ENCODE results near the gene RASAL3. TPM values are rescaled to one million over a fixed set of nuclear protein-coding genes. Genes with fewer than 3 reads are reported as not detected.

The RASAL3 gene
- total RNA-seq, 1 experiment from 2014 or later = not detected

DNA sequence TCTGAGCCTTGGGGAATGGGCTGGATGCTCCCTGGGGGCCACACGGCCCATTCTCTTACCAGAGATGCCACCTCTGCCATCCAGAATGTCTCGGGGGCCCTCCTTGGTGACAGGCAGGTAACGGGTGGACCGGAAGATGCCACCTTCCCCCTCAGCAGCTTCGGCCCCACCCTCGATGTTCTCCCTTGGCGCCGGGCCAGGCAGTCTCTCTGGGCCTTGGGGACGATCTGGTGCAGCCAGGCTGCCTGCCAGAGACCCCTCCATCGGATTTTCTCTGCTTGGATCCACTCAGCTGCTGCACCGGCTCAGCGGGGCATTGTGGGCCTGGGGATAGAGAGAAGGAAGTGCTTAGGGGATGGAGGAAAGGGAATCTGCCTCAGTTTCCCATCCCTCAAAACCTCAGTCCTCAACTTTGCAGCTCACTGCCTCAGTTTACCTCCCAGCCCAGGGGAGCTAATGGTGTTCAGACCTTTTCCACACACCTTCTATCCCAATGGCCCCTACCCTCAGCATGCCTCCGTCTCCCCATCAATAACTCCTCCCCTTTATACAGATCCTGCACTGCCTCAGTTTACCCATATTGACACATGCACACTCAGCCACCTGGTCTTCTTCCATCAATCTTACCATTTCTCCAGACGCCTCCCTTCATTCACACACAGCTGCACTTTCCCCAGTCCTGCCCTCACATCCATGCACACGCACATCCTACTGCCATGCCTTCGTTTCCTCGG is 16.1 kb downstream of the RASAL3 start:
- no peaks in the 10 kb centered on the region for H4K20me1 ChIP-seq (ENCODE audit: low read length)
- DNase-seq (no peak), ATAC-seq (no peak)
- H3K9me3 ChIP-seq (ENCODE audit: low read length) = no peaks in the 10 kb centered on the region
- H2AFZ ChIP-seq (ENCODE audit: low read length) = no peak overlapping the region
- H3K27me3 ChIP-seq (ENCODE audit: low read length) = no peaks in the 10 kb centered on the region
- BruUV-seq (replicated peaks) = no TSS peak
- no peak overlapping the region for H3K4me3 ChIP-seq (ENCODE audit: low read length)
- H3K79me2 ChIP-seq (ENCODE audit: low read length) = no peaks in the 10 kb centered on the region
- no peaks in the 10 kb centered on the region for H3K36me3 ChIP-seq (ENCODE audit: low read depth, low read length)
- ChIA-PET POLR2A (ENCODE audit: unreplicated experiment) (no interaction called here), CTCF (no interaction called here)
- no peak overlapping the region for H3K4me2 ChIP-seq (ENCODE audit: low read length)
- 0 out of 2 replicates have a peak, but pooled peaks cover 4% of the 10 kb centered on the region for H3K9me2 ChIP-seq (replicated peaks; ENCODE audit: low read length)
- no peak overlapping the region for H3K9ac ChIP-seq (ENCODE audit: low read length)
- no peaks in the 10 kb centered on the region for H3F3A ChIP-seq (ENCODE audit: low read length, unreplicated experiment)
- intact Hi-C loops (cut with micrococcal nuclease) = loop anchor here (2.0 kb wide), 1 partner anchor 15 kb away; no protein-coding TSS in a partner anchor
- TF ChIP-seq, protein P1, sequence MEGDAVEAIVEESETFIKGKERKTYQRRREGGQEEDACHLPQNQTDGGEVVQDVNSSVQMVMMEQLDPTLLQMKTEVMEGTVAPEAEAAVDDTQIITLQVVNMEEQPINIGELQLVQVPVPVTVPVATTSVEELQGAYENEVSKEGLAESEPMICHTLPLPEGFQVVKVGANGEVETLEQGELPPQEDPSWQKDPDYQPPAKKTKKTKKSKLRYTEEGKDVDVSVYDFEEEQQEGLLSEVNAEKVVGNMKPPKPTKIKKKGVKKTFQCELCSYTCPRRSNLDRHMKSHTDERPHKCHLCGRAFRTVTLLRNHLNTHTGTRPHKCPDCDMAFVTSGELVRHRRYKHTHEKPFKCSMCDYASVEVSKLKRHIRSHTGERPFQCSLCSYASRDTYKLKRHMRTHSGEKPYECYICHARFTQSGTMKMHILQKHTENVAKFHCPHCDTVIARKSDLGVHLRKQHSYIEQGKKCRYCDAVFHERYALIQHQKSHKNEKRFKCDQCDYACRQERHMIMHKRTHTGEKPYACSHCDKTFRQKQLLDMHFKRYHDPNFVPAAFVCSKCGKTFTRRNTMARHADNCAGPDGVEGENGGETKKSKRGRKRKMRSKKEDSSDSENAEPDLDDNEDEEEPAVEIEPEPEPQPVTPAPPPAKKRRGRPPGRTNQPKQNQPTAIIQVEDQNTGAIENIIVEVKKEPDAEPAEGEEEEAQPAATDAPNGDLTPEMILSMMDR (conservative IDR thresholded peaks at IDR 0.05; ENCODE audit: low read depth, low read length) = no peak
- no peak for TF ChIP-seq EZH2phosphoT487 (IDR thresholded peaks at IDR 0.05; ENCODE audit: borderline replicate concordance, low read length)
- no peak for TF ChIP-seq EZH2 (IDR thresholded peaks at IDR 0.05; ENCODE audit: low read length, unreplicated experiment)
- H3K27ac ChIP-seq (ENCODE audit: low read length) = no peak overlapping the region
- H3K4me1 ChIP-seq (ENCODE audit: insufficient read depth, low read length) = peaks cover 13% of the 10 kb centered on the region; the same call in 1 of the 2 replicates

DNA sequence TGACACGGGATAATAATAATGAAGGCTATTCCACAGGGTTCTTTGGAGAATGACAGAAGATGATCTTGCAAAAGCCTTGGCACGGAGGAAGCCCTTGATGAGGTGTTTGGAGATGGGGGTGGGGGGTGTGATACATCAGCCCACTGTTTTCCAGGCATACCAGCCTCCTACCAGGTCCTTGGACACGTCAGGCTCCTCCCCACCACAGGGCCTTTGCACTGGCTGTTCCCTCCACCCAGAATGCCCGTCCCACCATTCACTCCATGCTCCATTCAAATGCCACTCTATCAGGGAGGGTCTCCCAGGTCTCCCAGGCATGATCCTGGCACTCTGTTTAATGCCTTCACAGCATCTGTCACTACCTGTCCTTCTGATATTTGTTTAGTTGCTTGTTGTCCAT is 17.3 kb downstream of the RASAL3 start:
- Histone ChIP-seq H3K4me1 (ENCODE audit: insufficient read depth, low read length) (0 out of 2 replicates have a peak, but pooled peaks cover 5% of the 10 kb centered on the region), H3F3A (ENCODE audit: low read length, unreplicated experiment) (no peaks in the 10 kb centered on the region), H3K4me3 (ENCODE audit: low read length) (no peak overlapping the region), H3K27me3 (ENCODE audit: low read length) (no peaks in the 10 kb centered on the region), H3K9me3 (ENCODE audit: low read length) (no peaks in the 10 kb centered on the region), H3K36me3 (ENCODE audit: low read depth, low read length) (no peaks in the 10 kb centered on the region), H3K27ac (ENCODE audit: low read length) (no peak overlapping the region), H3K4me2 (ENCODE audit: low read length) (no peak overlapping the region), H2AFZ (ENCODE audit: low read length) (no peak overlapping the region), H3K79me2 (ENCODE audit: low read length) (no peaks in the 10 kb centered on the region), H3K9me2 (replicated peaks; ENCODE audit: low read length) (0 out of 2 replicates have a peak, but pooled peaks cover 4% of the 10 kb centered on the region), H4K20me1 (ENCODE audit: low read length) (no peaks in the 10 kb centered on the region), H3K9ac (ENCODE audit: low read length) (no peak overlapping the region)
- ATAC-seq = no peak
- POLR2A ChIA-PET (ENCODE audit: unreplicated experiment) = no interaction called here
- BruUV-seq (replicated peaks) = no TSS peak
- DNase-seq = no peak
- intact Hi-C loops (cut with micrococcal nuclease) = no loop called here
- CTCF ChIA-PET = no interaction called here
- TF ChIP-seq EZH2 (IDR thresholded peaks at IDR 0.05; ENCODE audit: low read length, unreplicated experiment) (no peak), EZH2phosphoT487 (IDR thresholded peaks at IDR 0.05; ENCODE audit: borderline replicate concordance, low read length) (no peak)
- TF ChIP-seq, protein P1 (conservative IDR thresholded peaks at IDR 0.05; ENCODE audit: low read depth, low read length) = no peak

DNA sequence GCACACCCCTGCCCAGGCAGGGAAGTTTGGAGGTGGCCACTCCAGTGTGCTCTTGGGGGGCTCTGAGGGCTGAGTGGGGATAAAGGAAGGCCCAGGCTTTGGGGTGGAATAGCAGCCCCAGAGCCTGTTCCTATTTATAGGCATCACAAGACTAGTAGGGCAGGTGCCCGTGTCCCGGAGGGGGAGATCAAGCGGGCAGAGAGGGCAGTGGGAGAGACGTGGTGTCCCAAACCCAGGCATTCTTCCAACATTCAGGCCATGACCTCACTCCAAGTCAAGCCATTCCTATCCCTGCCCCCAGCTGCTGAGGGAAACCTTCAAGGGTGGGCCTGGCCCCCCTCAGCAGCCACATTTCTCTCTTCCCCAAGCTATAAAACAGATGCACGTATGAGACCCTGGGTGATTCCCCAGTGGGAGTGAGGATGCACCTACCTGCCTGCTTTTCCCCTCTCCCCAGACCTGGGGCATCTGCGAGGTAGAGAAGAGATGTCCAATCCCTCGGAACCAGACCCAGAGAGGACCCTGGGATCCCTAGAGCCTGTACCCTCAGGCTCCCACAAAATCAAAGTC is 18.5 kb downstream of the RASAL3 start:
- no TSS peak for BruUV-seq (replicated peaks)

More for the DNA sequence above, 18.5 kb downstream of the RASAL3 start:
- H3K36me3 ChIP-seq (ENCODE audit: low read depth, low read length) = no peaks in the 10 kb centered on the region
- H3K4me2 ChIP-seq (ENCODE audit: low read length) = no peak overlapping the region
- H3K79me2 ChIP-seq (ENCODE audit: low read length) = no peaks in the 10 kb centered on the region
- no peaks in the 10 kb centered on the region for H3K27me3 ChIP-seq (ENCODE audit: low read length)
- intact Hi-C loops (cut with micrococcal nuclease) = no loop called here
- H2AFZ ChIP-seq (ENCODE audit: low read length) = no peak overlapping the region
- DNase-seq = no peak
- H3F3A ChIP-seq (ENCODE audit: low read length, unreplicated experiment) = no peaks in the 10 kb centered on the region
- TF ChIP-seq, protein P1 (conservative IDR thresholded peaks at IDR 0.05; ENCODE audit: low read depth, low read length) = no peak
- TF ChIP-seq EZH2 (IDR thresholded peaks at IDR 0.05; ENCODE audit: low read length, unreplicated experiment) (no peak), EZH2phosphoT487 (IDR thresholded peaks at IDR 0.05; ENCODE audit: borderline replicate concordance, low read length) (no peak)
- POLR2A ChIA-PET (ENCODE audit: unreplicated experiment) = no interaction called here
- H3K4me1 ChIP-seq (ENCODE audit: insufficient read depth, low read length) = 0 out of 2 replicates have a peak, but pooled peaks cover 5% of the 10 kb centered on the region
- H4K20me1 ChIP-seq (ENCODE audit: low read length) = no peaks in the 10 kb centered on the region
- no peak overlapping the region for H3K27ac ChIP-seq (ENCODE audit: low read length)
- H3K9me2 ChIP-seq (replicated peaks; ENCODE audit: low read length) = 0 out of 2 replicates have a peak, but pooled peaks cover 4% of the 10 kb centered on the region
- no peaks in the 10 kb centered on the region for H3K9me3 ChIP-seq (ENCODE audit: low read length)
- H3K4me3 ChIP-seq (ENCODE audit: low read length) = no peak overlapping the region
- no peak for ATAC-seq
- CTCF ChIA-PET = no interaction called here
- H3K9ac ChIP-seq (ENCODE audit: low read length) = no peak overlapping the region

Data from PC-3 (cell line).